Suprapubic skin (tissue), 4 donors: ENCODE results near the gene ARHGEF11. TPM values are rescaled to one million over a fixed set of nuclear protein-coding genes. Genes with fewer than 3 reads are reported as not detected.

Source experiments
- DNase-seq, 2 donors: peaks; one replicate each; pipeline ENCODE4 v3.0.0-alpha.2; 2019; ENCODE audit warnings: low spot score in 2 of 2
- H3K27ac ChIP-seq: fragments of 200-600 bp; sonication (generic); one replicate; pipeline ENCODE4 v1.5.1; 2019
- H3K27me3 ChIP-seq: fragments of 200-600 bp; sonication (generic); one replicate; pipeline ENCODE4 v1.5.1; 2019
- H3K36me3 ChIP-seq: fragments of 200-600 bp; sonication (generic); one replicate; pipeline ENCODE4 v1.5.1; 2019
- H3K4me1 ChIP-seq: fragments of 200-600 bp; sonication (generic); one replicate; pipeline ENCODE4 v1.5.1; 2019
- H3K4me3 ChIP-seq: fragments of 200-600 bp; sonication (generic); one replicate; pipeline ENCODE4 v1.5.1; 2019; ENCODE audit warnings: mild to moderate bottlenecking
- H3K9me3 ChIP-seq: fragments of 200-600 bp; sonication (generic); one replicate; pipeline ENCODE4 v1.5.1; 2019
- EP300 ChIP-seq: sonication (generic); formaldehyde crosslinking; IDR thresholded peaks from one replicate; pipeline ENCODE4 v1.6.1; 2017; ENCODE audit warnings: antibody characterized with exemption
- POLR2A ChIP-seq, 2 donors: fragments of 450-650 bp; IDR thresholded peaks; one replicate each; pipeline ENCODE4 v1.6.1; 2017; ENCODE audit warnings: antibody characterized with exemption in 2 of 2, mild to moderate bottlenecking in 2 of 2, moderate library complexity in 2 of 2
- POLR2AphosphoS5 ChIP-seq, 3 donors: sonication (generic); formaldehyde crosslinking; IDR thresholded peaks; one replicate each; pipeline ENCODE4 v1.6.1; 2017; ENCODE audit warnings: antibody characterized with exemption in 3 of 3
- WGBS: methylation state at CpG from one replicate; pipeline ENCODE4 v1.1.5; 2018; 5-methylcytosine and 5-hydroxymethylcytosine counted together
- total RNA-seq, 4 donors: library from RNA; depleted of rRNA; stranded (reverse); fragments of >200 nt; gene quantifications; one replicate each; pipeline ENCODE4 v1.1.0, GENCODE V29; 2016
- TF ChIP-seq, protein P1 (sequence below), 2 donors: fragments of 200-600 bp in 1 of 2; fragments of 450-650 bp in 1 of 2; sonication (generic) in 1 of 2; IDR thresholded peaks; one replicate each; pipeline ENCODE4 v1.5.1; 2016 to 2019; ENCODE audit warnings: antibody characterized with exemption in 2 of 2, mild to moderate bottlenecking in 1 of 2, moderate library complexity in 1 of 2

Gene ARHGEF11
- total RNA-seq, 4 donors from 2014 or later, result 30.7 to 46.1 (median 40.3) TPM

DNA sequence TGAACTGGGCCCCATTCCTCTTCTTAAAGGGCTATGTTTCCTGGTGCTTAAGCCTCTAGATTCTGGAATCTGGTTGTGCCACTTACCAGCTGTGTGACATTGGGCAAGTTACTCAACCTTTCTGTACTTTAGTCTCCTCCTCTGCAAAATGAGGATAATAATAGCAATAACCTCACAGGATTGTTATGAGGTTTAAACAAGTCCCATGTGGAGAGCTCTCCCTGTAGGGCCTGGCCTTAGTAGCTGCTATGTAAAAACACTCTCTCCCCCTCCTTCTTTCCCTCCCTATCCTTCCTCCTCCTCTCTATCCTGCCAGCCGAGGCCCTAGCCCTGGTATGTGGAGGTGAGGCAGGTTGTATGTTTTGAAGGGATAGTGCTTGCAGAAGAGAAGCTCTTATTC is 160.2 kb downstream of the ARHGEF11 start:
- peaks cover 54% of the 10 kb centered on the region for H3K27me3 ChIP-seq
- WGBS, result 42% methylated on average over 1 of the region's 1 CpG

More for the DNA sequence above, 160.2 kb downstream of the ARHGEF11 start:
- DNase-seq, result no peak
- Histone ChIP-seq H3K27ac (no peak overlapping the region), H3K9me3 (no peaks in the 10 kb centered on the region), H3K4me1 (no peaks in the 10 kb centered on the region), H3K4me3 (no peak overlapping the region), H3K36me3 (no peaks in the 10 kb centered on the region)
- TF ChIP-seq POLR2A (IDR thresholded peaks at IDR 0.05) (no peak), EP300 (no peak), POLR2AphosphoS5 (IDR thresholded peaks at IDR 0.05) (no peak)
- TF ChIP-seq, protein P1, sequence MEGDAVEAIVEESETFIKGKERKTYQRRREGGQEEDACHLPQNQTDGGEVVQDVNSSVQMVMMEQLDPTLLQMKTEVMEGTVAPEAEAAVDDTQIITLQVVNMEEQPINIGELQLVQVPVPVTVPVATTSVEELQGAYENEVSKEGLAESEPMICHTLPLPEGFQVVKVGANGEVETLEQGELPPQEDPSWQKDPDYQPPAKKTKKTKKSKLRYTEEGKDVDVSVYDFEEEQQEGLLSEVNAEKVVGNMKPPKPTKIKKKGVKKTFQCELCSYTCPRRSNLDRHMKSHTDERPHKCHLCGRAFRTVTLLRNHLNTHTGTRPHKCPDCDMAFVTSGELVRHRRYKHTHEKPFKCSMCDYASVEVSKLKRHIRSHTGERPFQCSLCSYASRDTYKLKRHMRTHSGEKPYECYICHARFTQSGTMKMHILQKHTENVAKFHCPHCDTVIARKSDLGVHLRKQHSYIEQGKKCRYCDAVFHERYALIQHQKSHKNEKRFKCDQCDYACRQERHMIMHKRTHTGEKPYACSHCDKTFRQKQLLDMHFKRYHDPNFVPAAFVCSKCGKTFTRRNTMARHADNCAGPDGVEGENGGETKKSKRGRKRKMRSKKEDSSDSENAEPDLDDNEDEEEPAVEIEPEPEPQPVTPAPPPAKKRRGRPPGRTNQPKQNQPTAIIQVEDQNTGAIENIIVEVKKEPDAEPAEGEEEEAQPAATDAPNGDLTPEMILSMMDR (IDR thresholded peaks at IDR 0.05), result no peak

Other genes starting within 250 kb of the ARHGEF11 start
- gene SH2D2A, start 228.9 kb downstream of the ARHGEF11 start, total RNA-seq, result under 1 TPM in 2 of 4 donors, not detected in 2; 0.29 to 0.48 TPM
- not detected for gene INSRR, start 186.6 kb downstream of the ARHGEF11 start, total RNA-seq
- under 1 TPM in 1 of 4 donors, not detected in 3; 0.32 TPM for gene NTRK1, start 184.9 kb downstream of the ARHGEF11 start, total RNA-seq
- 1 to 10 TPM; 2.4 to 5.7 (median 3.8) TPM for gene PEAR1, start 152.0 kb downstream of the ARHGEF11 start, total RNA-seq
- not detected for gene LRRC71, start 125.1 kb downstream of the ARHGEF11 start, total RNA-seq
- gene ETV3L, start 54.1 kb upstream of the ARHGEF11 start, total RNA-seq, result not detected
- 10 to 100 TPM; 88.9 to 93.6 (median 90.9) TPM for gene ETV3, start 92.7 kb upstream of the ARHGEF11 start, total RNA-seq